ENCODE data around the gene THEM4.

- TF ChIP-seq CTCF (conservative IDR thresholded peaks at IDR 0.05; ENCODE audit: low read length) (no peak), EZH2phosphoT487 (IDR thresholded peaks at IDR 0.05; ENCODE audit: borderline replicate concordance, low read depth, low read length) (no peak)
These were observed 39.2 kb upstream of the THEM4 start for GRCh38 chr1:151948506-151948905.
